ENCODE data around the gene USP34.
A peak's percentile ranks its signal among the peaks of the same experiment; 100 is the strongest.
"Not testable (repeated sequence)": the region's sequence is repeated elsewhere in the genome, so short reads cannot be mapped to it uniquely, and the experiment has no call there.

The USP34 gene

DNA sequence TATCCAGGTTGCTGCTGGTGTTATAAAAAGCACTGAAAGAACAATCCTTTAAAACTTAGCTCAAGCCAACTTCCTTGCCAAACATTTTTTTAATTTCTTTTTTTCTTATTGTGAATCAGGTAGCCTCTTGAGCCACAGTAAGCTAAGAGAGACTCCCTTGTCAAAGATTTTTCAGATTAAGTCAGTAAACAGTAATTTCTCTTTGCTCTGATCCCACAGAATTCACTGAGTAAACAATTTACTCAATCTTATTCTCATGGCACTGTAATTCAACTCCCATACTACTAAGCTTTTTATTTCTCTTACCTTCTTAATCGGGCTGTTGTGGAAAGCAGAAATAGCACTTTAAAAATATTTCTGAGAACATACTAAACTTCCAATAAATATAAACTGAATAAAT is 226.2 kb downstream of the USP34 start:
- DNase-seq: no peak

DNA sequence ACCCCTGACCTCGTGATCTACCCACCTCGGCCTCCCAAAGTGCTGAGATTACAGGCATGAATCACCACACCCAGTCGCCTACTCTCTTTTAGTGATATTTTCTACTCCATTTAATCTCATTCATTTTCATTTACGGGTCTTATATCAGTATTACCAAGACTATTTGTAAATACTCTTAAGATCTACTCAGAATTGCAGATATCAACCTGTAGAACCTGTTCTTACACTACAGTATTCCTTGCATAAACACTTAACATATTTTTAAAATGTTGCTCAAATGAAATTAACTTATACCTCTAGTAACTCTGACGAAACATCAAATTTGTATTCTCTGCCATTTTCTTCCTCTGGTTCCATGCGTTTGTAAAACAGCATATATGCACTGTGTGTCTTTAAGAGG is 229.6 kb downstream of the USP34 start:
- DNase-seq: no peak

DNA sequence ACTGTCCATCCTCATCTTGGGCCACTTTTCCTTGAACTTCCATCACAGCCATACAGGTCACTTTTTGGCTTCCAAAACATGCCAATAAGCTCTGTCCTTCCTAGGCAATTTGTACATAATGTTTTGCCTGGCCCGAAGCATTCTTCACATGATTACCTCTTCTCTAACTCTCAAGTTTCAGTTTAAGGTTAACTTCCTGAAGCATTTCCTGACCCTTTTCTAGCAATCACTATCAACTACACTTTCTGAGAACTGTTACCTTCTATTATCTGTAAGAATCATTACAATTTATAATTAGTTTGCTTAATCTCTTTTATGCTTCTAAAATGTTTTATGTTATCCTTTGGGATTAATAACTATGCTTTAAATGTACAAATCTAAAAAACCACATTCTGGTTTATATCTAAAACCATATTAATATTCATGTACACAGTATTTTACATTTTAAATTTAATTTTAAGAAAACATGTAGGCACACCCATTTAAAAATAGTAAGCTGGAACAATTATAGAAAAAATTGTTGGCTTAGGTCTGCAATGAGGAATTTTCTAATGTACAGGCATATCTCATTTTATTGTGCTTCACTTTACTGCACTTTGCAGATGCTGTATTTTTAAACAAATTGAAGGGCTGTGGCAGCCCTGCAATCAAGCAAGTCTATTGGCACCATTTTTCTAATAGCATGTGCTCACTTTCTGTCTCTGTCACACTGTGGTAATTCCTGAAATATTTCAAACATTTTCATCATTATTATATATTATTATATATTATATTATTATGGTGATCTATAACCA is 232.5 kb downstream of the USP34 start:
- peak; percentile 50 for DNase-seq

DNA sequence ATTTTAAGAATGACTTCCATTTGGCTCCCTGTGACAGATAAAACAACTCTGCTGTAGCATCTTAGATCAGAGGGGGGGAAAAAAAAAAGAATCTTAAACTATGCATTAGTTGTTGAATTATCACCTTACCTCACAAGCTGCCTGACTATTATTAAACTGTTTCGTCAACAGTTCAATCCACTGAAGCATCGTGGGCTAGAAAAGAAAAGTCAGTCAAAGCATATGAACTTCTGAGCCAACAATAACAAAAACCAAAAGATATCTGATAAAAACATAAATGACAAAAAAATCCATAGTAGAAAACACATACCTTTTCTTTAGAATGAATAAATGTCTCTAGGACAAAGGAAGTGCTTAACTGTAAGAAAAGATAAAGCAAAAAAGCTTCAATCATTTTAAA is 235.2 kb downstream of the USP34 start:
- no peak for DNase-seq

DNA sequence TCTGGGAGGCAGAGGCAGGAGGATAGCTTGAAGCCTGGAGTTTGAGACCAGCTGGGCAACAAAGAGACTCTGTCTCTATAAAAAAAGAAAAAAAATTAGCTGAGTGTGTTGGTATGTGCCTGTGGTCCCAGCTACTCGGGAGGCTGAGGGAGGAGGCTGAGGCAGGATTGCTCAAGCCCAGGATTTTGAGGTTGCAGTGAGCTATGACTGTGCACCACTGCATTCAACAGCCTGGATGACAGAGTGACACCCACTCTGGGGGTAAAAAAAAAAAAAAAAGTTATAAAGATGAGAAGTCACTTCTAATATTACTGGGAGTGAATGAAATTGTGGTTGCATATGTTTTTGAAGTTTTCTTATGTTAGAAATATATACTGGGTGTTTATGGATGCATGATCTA is 237.3 kb downstream of the USP34 start:
- peak; percentile 57 for DNase-seq

DNA sequence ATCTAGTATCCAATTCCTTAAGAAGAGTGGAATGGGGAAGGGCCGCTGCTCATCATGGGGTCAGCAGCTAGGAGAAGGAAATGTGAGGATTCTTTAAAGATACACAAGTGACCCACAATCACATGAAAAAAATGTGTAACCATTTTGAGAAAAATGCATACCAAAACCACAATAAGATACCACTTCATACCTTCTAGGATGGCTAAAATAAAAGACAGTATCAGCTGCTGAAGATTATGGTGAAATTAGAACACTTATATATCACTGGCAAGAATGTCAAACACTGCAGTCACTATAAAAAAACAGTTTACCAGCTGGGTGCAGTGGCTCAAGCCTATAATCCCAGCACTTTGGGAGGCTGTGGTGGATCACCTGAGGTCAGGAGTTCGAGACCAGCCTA is 241.0 kb downstream of the USP34 start:
- DNase-seq: no peak

DNA sequence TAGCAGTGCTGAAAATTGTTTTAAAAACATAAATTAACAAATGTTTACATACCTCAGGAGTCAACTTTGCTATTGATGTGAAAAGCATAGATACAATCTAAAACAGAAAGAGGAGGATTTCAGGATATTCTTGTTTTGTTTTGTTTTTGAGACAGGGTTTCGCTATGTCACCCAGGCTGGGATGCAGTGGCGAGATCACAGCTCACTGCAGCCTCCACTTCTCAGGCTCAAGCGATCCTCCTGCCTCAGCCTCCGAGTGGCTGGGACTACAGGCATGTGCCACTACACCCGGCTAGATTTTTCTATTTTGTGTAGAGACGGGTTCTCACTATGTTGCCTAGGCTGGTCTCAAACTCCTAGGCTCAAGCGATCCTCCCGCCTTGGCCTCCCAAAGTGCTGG is 248.3 kb downstream of the USP34 start:
- DNase-seq: no peak

DNA sequence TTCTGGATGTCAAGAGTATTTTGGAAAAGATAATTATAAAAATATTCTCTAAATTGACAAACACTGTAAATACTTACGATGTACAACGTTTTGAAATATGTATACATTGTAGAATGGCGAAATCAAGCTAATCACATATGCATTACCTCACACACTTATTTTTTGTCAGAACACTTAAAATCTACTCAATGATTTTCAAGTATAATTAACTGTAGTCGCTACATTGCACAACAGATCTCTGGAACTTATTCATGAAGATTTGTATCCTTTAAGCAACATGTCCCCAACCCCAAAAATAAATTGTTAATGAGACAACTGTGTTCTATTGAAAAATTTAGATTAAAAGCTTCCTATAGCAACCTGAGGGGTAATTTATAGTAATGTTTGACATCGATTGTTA is 249.1 kb downstream of the USP34 start:
- no peak for DNase-seq

DNA sequence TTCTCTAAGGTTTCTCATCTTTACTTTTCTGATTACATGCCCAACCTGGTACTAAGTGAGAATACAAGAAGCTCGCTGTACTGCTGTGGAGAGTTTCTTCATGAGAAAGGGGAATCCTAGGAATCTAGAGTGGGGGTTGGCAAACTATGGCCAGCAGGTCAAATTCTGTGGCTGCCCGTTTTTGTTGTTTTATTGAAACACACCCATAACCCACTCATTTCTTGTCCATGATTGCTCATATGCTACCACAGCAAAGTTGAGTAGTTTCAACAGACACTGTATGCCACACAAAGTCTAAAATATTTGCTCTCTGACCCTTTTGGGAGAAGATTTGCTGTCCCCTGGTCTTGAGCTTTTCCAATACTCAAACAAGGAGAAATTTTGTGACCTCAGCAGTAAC is 250.1 kb downstream of the USP34 start:
- DNase-seq: no peak

DNA sequence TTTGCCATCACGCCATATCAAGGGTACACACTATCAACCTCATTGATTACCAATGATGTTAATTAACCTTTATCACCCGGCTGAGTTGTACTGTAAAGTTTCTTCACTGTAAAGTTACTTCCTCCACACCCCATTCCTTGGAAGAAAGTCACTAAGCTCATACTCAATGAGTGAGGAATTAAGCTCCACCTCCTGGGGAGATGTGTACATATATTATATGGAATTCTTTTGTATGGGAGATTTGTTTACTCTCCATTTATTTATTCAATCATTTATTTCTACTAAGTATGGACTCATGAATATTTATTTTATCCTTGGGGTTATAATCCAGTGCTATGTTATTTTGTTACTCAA is 252.1 kb downstream of the USP34 start:
- no peak for DNase-seq

DNA sequence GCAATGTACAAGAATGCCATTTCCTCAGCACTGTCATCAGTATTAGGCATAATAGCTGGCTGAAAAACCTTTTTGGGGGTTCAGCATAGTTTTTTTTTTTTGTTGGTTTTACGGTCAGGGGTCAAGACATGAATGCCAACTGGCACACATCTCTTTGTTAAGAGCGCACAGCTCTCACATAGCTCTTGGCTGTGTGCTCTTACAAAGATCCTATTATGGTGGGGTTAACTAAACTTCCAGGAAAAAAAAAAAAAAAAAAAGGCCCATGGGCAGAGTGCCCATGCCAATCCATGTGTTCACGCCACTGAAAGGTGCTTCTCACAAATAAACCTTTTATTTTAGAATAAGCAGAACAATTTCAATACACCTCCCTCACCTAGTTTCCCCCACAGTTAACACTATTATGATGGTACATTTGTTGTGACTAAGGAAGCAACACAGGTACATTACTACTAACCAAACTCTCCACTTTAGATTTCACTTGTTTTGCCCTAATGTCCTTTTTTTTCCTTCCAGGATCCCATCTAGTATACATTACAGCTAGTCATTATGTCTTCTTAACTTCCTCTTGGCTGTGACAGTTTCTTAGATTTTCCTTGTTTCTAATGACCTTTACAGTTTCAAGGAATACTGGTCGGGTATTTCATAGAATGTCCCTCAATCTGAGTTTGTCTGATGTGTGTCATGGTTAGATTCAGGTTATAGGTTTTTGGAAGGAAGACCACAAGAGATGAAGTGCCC is 252.6 kb downstream of the USP34 start:
- DNase-seq: no peak

DNA sequence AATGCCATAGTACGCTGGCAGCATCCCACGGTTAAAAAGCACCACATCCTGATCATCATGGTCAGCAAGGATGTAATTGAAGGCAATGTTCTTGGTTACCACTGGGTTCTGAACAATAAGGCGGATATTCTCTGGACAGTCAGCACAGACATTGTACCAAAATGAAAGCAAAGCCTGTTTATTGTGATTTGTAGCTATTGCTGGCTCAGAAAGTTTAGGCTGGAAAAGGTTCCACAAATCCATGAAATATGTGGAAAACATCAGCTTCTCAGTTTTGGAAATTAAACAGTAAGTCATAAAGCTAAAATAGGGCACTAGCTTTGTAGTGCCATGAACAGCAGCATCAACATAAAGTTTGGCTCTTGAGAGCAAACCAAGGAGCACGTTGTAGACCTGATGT is 256.7 kb downstream of the USP34 start:
- no peak for DNase-seq

DNA sequence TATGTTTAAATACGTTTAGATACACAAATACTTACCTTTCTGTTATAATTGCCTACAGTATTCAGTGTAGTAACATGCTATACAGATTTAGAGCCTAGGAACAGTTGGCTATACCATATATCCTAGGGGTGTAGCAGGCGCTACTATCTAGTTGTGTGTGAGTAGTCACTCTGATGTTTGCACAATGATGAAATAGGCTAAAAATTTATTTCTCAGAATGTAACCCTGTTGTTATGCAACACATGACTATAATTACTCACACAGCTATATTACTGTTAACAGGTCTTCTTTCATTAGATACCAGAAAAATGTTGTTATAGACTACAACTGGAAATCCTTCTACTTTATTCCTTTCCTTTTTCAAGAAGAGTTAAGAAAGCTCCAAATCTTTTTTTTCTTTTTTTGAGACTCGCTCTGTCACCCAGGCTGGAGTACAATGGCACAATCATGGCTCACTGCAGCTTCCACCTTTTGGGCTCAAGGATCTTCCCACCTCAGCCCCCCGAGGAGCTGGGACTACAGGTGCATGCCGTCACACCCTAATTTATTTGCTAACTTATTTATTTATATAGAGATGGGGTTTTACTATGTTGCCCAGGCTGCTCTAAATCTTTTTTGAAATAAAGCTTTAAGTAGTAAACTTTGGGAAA is 260.4 kb downstream of the USP34 start:
- no peak for DNase-seq

DNA sequence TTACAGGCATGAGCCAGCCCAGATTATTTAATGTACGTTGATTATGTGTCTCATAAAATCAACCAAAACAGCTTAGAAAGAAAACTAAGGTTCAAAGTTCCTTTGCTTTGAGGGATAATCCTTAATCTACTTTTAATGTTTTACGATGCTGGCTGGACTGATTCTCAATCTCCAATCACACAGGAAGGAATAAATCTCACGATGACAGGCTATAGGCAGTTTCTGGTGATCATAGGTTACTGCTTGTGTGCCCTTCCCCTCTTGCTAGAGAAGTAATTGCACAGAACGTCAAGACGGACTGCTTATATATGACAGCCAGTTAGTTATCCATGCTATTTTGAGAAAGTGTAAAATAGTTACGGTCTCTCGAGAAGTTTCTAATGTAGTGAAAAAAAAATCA is 265.8 kb downstream of the USP34 start:
- DNase-seq: no peak

DNA sequence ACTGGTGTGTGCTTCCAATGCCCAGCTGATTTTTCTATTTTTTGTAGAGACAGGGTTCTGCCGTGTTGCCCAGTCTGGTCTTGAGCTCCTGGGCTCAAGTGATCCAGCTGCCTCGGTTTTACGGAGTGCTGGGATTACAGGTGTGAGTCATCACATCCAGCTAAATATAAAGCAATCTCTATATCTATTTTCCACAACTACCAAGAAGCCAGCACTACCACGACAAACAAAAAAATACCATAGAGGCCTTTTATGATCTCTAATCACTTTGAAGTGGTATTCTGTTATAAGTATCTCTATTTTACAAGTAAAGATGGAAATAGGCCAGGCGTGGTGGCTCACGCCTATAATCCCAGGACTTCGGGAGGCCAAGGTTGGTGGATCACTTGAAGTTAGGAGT is 274.2 kb downstream of the USP34 start:
- DNase-seq: no peak

DNA sequence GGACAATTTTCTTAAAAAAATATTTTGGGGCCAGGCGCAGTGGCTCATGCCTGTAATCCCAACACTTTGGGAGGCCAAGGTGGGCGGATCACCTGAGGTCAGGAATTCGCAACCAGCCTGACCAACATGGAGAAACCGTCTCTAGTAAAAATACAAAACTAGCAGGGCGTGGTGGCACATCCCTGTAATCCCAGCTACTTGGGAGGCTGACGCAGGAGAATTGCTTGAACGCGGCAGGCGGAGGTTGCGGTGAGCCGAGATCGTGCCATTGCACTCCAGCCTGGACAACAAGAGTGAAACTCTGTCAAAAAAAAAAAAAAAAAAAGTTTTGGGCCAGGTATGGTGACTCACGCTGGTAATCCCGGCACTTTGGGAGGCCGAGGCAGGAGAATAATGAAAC is 276.2 kb downstream of the USP34 start:
- DNase-seq: not testable (repeated sequence)

DNA sequence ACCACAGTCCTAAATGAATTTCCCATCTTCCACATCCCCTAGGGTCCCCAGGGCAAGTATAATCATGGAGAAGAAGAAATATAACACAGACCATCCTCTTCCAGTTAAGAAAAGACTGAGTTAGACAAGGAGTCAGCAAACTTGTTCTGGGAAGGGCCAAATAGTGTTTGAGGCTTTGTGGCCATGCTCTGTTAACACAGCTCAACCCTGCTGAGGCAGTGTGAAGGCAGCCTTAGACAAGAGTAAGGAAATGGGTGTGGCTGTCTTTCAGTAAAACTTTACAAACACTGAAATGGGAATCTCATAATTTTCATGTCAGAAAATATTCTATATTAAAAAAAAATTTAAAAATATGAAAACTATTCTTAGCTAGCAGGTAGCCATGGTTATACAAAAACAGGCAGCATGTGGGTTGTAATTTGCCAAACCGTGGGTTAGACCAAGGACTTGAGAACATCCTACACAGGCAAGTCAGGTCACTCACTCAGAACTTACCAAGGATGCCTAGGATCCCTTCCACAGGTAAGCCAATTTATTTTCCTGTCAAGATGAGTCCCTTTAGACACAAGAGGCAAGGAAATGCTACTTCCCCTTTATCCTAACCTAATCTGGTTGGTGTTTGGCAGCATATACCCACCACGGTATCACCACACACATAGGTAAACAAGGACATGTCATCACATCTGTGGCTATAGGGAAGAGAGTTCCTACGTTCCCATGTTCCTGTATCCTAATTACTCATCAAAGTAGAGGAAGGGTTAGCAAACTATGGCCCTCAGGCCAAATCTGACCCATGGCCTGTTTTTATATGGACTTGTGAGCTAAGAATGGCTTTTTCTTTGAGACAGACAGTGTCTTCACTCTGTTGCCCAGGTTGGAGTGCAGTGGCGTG is 277.0 kb downstream of the USP34 start:
- no peak for DNase-seq

DNA sequence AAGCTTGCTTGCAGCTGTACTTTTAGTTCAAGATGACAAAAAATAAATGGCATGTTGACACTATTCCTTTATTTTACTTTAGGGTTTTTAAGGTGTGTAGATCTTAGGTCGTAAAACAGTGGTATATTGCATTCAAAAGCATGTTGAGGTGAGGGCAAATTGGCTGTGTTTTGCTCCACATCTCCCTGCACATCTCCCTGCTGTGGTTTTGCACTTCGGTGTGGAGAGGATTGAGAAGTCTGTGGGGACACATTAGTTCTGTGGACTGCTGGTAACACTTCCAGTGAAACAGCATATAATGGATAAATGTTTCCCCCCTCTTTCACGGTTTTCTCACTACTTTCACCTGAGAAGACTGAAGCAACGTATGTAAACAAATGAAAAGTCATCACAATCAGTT is 283.8 kb downstream of the USP34 start:
- DNase-seq: no peak

DNA sequence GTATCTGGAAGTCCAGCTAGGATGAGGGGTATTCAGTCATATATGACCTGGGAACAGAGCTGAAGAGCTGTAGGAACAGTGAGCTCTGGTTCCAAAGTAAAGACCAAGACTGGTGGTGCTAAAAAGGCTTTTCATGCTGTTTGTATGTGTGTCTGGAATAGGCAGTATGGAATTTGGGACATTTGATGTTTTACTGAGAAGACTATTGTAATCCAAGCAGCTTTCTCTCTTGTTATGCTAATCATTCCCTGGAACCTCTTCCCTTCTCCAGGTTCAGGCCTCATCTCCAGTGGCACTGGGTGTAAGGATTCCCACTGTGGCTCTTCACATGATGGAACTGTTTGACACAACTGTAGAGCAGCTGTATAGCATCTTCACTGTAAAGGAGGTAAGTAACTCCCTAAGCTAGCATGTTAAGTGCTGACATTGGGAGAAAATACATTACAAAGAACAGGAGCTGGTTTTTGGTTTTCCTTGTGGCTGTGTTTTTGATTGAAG is 285.6 kb downstream of the USP34 start:
- DNase-seq: no peak

DNA sequence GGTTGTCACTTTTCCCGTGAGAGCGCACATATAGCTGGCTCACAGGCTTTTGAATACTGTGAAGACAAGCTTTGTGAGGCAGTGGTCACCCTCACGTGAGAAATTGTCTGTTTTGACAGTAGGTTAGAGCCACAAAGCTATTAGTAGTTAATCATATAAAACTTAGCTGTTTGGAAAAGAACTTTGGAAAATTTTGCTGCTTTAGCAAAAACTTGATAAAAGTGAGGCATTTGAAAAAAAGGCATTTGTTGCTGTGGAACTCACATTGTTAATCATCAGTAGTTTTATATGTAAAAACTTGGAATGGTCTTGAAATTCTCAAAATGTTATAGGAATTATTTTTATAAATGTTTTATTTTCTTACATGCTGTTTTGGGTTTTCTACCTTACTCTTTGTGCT is 286.6 kb downstream of the USP34 start:
- DNase-seq: no peak

DNA sequence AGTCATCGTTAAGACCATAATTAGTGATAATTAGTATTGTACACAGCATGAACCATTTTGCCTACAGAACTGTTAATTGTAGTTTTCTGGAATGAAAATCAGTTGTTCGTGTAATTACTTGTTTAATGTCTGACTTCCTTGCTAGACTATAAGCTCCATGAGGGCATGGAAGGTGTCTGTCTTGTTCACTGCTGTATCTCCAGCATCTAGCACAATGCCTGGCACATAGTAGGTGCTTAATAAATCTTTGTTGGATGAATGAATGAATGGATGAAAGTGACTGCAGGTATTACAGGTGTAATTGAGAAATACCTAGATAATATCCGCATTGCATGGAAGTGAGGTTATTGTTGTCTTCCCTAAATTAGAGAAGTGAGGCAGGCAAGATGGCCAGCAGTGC is 287.1 kb downstream of the USP34 start:
- DNase-seq: no peak

DNA sequence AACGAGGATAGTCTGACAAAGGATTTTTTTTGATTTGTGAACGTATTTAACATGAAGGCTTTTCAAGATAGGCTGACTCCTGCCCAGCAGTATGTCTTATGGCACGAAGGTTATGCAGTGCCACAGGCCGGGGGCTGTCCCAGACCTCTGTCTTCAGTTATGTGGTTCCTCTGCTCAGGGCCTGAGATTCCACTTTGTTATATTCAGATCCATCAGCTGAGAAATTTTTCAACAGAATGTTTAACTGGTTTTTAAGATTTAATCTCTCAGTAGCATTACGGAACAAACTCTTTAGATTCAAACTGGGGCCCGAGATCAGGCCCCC is 288.9 kb downstream of the USP34 start:
- no peak for DNase-seq

DNA sequence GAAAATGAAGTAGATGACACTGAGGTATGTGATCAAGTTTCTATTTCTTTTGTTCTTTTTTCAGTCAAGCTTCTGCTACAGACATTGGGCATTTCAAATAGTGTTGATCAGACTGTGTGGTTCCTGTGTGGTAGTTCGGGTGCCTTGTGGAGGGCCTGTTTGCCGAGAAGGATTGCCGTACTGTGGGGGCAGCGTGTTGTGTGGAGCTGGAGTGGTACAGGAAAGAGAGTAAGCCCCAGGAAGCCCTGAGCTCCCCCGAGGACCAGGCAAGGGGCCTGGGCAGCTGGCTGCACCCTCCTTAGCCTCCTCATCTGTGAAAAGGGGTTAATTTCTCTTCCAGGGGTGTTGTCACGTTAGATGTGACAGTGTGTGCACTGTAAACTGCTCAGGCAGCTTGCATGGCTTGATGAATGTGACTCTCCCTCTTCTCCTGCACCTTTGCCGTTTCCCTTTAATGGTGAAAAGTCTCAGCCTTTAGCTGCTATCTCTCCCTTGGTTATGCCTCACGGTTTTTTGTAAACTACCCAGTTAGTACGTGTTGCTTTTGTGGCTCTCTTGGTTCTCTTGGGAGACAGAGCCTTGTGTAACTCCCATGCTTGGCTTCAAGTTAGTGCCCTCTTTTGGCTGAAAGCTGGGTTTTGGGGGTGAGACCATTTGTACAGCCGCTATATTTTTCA is 289.4 kb downstream of the USP34 start:
- DNase-seq: no peak

All from activated CD4-positive, alpha-beta T cell treated with anti-CD3 and anti-CD28 coated beads, Interleukin-2, Interleukin-6, amounts not matched to agents 100 ng/mL and 50 ng/mL, durations not matched to agents 16 hours and 8 hours (primary cell).